NCI-H345 (cell line): Measurements from ENCODE around the gene SSRP1.
"Not testable (repeated sequence)": the region's sequence is repeated elsewhere in the genome, so short reads cannot be mapped to it uniquely, and the experiment has no call there.

ENCODE experiments used
- DNase-seq: peaks from one replicate; lab custom pipeline; 2025; lab: John Stamatoyannopoulos, UW

The SSRP1 gene

DNA sequence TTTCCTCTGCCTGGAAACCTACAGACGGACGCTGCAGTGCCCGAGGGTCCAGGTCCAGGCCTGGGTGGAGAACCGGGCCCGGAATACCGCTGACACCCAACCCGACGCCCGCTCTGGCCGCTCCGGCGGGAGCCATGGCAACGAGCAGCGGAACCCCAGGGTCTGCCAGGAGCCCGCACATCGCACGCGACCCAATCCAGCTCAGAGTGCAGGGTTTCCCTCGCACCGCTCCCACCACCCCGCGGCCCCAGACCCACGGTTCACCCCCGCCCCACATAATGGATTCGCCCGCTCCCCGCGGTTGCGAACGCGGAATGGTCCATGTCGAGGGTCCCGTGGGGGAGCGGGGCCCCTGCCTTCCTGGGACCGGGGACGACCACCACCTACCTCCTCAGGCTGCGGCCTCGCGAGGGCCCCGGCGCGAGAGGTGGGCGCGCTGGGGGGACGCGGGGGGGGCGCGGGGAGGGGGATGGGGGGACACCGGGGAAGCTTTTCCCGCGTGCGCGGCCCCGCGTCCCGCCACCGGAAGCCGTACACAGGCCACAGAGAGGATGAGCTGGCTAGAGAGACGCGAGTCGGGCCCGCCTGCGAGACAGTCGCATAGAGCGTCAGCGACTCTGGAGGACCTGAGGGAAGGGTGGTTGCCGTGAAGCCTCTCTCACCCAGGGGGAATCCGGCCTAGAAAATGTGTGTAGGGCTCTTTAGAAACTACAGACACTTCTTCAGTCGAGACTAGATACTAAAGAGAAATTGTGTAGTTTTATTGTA, at the start of gene SSRP1:
SSRP1 (minus strand) TSS at position 550 of the 768 bp plus-strand sequence. CDS start 771 bp downstream, outside the sequence.
- peak; percentile 93 for DNase-seq

DNA sequence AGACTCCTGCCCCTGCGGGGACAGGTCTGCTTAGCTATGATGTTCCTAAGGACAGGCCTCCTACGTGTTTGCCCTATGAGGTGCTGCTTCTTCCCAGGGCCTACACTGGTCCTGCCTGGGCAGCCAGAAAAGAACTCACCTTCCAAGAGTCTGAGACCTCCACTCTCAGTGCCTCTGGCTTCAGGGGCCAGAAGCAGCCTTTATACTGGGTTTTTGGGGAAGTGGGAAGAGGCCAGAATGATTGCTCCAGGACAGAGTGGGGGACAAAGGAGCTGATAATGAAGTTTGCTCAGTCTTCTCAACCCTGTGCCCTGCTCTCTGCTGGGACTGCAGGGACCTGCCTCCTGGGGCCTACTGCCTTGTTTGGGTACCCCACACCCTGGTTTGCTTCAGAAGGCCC, 45.3 kb upstream of the SSRP1 start, which contains the start of gene PRG3:
PRG3 (minus strand) TSS at position 176 of the 400 bp plus-strand sequence. CDS start 442 bp downstream, outside the sequence.
- no peak for DNase-seq

- DNase-seq = no peak
Observed at GRCh38 chr11:57379732-57380131, 44.0 kb upstream of the SSRP1 start.

DNA sequence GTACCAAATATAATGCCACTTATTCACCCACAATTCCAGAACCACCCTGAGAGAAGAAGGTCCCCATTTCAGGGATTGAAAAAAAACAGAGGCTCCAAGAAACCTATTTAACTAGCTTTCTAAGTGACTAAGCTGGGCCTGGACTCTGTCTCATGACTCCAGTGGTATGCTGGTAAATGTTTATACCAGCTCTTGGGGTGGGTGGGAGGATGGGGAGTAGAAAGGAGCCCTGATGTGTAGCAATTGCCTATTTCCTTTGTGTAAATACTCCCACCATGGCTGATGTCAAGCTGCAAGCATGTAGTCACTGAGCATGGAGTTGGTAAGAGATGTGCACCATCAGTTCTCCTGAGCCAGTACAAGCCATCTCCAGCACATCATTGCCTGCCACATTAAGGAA, 42.5 kb upstream of the SSRP1 start:
- DNase-seq = no peak

GRCh38 chr11:57377107-57377506, 41.4 kb upstream of the SSRP1 start:
- no peak for DNase-seq

- no peak for DNase-seq
Observed at GRCh38 chr11:57376095-57377090, 40.7 kb upstream of the SSRP1 start.

DNA sequence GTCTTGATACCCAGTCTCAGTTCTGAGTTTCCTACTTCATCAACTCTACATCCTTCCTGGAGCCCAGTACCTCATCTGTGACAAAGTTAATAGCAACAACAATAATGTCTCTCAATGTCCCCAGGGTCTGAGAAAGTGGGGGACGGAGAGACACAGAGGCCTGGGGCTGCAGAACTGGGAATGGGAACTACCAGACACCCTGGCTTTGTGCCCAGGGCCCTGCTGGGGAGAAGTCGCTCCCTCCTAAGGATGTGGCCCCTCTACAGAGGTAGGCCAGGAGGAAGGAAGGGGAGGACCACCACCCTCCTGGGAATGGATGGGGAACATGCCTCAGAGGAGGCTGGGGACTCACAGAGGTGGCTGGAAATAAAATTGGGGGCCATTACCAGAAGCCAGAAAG, 39.8 kb upstream of the SSRP1 start:
- DNase-seq = no peak

DNA sequence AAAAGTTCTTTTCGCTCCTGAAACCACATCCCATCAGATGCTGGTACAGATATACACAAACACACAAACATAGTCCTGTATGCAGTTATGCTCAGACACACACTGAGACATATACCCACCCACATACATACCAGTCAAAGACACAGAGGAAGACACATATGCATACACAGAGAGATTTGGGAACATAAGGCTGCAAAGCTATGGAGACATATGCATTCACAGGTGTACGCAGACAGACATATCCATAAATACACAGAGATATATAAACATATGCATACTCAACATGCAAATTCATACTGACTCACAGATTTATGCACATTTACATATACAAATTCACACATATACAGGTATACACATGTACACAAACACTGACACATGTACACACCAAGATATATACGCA, 39.3 kb upstream of the SSRP1 start:
- no peak for DNase-seq

- no peak for DNase-seq
Observed at GRCh38 chr11:57373146-57373545, 37.5 kb upstream of the SSRP1 start.

GRCh38 chr11:57370941-57371340, 35.2 kb upstream of the SSRP1 start:
- DNase-seq = no peak

GRCh38 chr11:57370251-57370650, 34.6 kb upstream of the SSRP1 start:
- no peak for DNase-seq

DNA sequence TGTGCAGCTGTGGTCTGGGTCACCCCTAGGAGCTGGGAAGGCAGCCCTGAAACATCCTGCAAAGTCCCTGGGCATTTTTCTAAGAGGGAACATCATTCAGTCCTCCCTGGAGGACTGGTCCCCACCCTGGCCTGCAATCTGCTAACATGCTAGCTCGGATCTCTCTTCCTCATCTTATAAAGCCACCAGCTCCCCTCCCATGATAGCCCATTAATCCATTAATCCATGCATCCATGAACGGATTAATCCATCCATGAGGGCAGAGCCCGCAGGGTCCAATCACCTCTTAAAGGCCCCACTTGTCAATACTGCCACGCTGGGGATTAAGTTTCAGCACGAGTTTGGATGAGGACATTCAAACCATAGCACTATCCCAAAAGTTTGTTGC, 33.1 kb upstream of the SSRP1 start:
- DNase-seq = no peak

- no peak for DNase-seq
Observed at GRCh38 chr11:57368106-57368844, 32.6 kb upstream of the SSRP1 start.

- no peak for DNase-seq
Observed at GRCh38 chr11:57364851-57365660, 29.4 kb upstream of the SSRP1 start.

DNA sequence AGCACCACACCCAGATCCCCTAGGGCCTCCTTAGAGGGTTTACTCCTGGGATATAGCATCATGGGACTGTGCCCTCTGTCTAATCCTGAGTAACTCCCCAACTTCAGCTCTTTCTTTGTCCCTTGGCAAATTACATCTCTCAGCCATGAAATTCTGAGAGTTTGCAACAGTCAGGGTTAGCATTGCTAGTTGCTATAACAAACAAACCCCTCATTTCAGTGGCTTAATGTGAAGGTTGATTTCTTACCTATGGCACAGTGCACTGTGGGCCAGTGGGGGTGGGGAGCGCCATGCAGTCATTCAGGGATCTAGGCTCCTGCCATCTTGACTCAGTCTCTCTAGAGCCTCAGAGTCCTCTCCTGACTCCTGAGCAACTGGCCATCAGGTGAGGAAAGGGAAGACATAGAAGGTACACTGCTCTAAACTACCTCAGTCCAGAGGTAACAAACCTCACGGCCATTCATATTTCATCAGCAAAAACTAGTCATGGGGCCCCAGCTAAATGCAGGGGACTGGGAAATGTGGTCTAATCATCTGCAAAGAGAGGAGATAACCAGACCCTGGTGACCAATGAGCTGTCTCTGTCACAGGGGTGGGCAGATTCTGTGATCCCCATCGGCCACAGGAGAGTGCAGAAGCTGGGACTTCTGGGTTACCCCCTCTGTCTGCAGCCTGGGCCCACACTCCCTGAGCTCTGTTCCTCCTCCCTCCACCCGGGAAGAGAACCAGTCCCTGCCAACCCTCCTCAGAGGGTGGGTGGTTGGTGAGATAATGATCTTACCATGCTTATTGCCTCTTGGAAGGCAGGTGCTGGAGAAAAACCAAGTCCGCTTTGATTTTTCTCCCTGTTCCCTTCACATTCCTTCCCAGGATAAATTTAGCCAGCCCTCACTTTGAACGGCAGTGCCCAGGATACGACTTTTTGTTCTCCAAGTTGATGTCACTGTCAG, 27.7 kb upstream of the SSRP1 start:
- no peak for DNase-seq

DNA sequence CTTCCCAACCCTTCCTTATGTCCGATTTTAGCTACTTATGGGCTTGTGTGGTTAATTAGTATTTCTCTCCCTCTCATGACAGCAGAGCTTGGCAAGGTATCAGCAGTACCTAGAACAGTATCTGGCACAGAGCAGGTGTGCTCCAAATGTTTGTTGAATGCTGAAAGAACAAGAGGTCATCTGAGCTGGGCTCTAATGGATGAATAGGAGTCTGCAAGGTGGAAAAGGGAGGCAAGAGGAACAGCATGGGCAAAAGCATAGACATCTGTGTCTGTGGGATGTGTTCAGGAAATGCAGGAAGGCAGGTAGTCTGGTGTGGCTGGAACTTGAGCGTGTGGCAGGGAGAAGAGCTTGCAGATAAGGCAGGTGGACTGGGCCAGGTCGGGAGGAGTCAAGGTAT, 26.2 kb upstream of the SSRP1 start:
- DNase-seq = no peak

- not testable (repeated sequence) for DNase-seq
Observed at GRCh38 chr11:57361420-57361819, 25.7 kb upstream of the SSRP1 start.

DNA sequence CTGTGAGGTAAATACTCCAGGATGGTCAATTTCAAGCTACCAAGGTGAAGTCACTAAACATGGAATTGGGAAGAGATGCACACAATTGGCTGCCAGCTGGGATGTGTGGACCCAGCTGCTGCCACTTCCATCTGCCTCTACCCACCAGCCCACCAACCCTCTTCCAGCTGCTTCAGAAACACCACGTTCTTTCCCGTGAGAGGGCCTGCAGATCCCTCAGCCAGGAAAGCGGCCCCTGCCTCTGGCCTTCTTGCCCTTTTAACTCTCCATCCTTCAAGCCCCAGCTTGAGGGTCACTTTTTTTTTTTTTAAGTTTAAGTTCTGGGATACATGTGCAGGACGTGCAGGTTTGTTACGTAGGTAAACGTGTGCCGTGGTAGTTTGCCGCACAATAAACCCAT, 25.3 kb upstream of the SSRP1 start:
- DNase-seq = no peak

- no peak for DNase-seq
Observed at GRCh38 chr11:57359896-57360690, 24.4 kb upstream of the SSRP1 start.
